Heart right ventricle (tissue), 16 donors: ENCODE results near the gene VIPR1. TPM values are rescaled to one million over a fixed set of nuclear protein-coding genes. Genes with fewer than 3 reads are reported as not detected.

Experiments
- ATAC-seq, 8 donors: fragments of 200-7000 bp; cut with Tn5 transposase; one replicate each; pipeline ENCODE4 v1.9.1; 2020; ENCODE audit warnings: mild to moderate bottlenecking in 8 of 8, moderate library complexity in 8 of 8, moderate number of reproducible peaks in 1 of 8
- DNase-seq, 2 donors: peaks; one replicate each; pipeline ENCODE4 v3.0.0-alpha.2; 2020
- H3K27ac ChIP-seq, 10 donors: fragments of 200-600 bp; sonication (generic) in 2 of 10; one replicate each; pipeline versions ENCODE4 v1.5.0 to v1.8.0; 2020 to 2022; ENCODE audit warnings: mild to moderate bottlenecking in 3 of 10
- H3K27me3 ChIP-seq, 7 donors: fragments of 200-600 bp; one replicate each; pipeline ENCODE4 v1.8.0; 2021 to 2022; ENCODE audit warnings: mild to moderate bottlenecking in 2 of 7
- H3K36me3 ChIP-seq, 9 donors: fragments of 200-600 bp; sonication (generic) in 1 of 9; one replicate each; pipeline versions ENCODE4 v1.5.0 to v1.8.0; 2020 to 2022; ENCODE audit warnings: mild to moderate bottlenecking in 2 of 9
- H3K4me1 ChIP-seq, 9 donors: fragments of 200-600 bp; sonication (generic) in 1 of 9; one replicate each; pipeline versions ENCODE4 v1.5.0 to v1.8.0; 2020 to 2022; ENCODE audit warnings: mild to moderate bottlenecking in 4 of 9
- H3K4me3 ChIP-seq, 10 donors: fragments of 200-600 bp; sonication (generic) in 2 of 10; one replicate each; pipeline versions ENCODE4 v1.5.0 to v1.8.0; 2020 to 2022; ENCODE audit warnings: mild to moderate bottlenecking in 7 of 10, moderate library complexity in 2 of 10
- H3K9me3 ChIP-seq, 11 donors: fragments of 200-600 bp in 10 of 11; sonication (generic) in 2 of 11; one replicate each; pipeline versions ENCODE4 v1.5.0 to v1.8.0; 2013 to 2022; ENCODE audit warnings: mild to moderate bottlenecking in 2 of 11, control low read depth in 1 of 11, moderate library complexity in 1 of 11
- CTCF ChIP-seq, 9 donors: fragments of 200-600 bp; sonication (generic) in 2 of 9; IDR thresholded peaks; one replicate each; pipeline versions ENCODE4 v1.5.0 to v1.8.0; 2021 to 2022; ENCODE audit warnings: antibody characterized with exemption in 9 of 9, mild to moderate bottlenecking in 5 of 9, moderate library complexity in 1 of 9
- WGBS, 2 donors: extraction: QIAGEN DNeasy Blood & Tissue Kit; methylation state at CpG; one replicate each; pipeline ENCODE4 v1.1.7; 2013; ENCODE audit warnings: inconsistent platforms in 1 of 2; 5-methylcytosine and 5-hydroxymethylcytosine counted together
- intact Hi-C, 10 donors: fragments of 100-400 bp; cut with DNase I; formaldehyde crosslinking; loops; one replicate each; pipeline versions ENCODE4 v1.11.1 to v1.14.2; 2022
- polyA plus RNA-seq, 2 donors: library from polyadenylated mRNA; stranded (reverse); fragments of 200-250 nt; gene quantifications; one replicate each; pipeline ENCODE4 v1.2.3, GENCODE V29; 2013
- total RNA-seq, 10 donors: library from RNA; stranded (reverse); fragmentation: NEBNext Ultra II Directional in 3 of 10; extraction: Animal tissue kit (Norgen Biotek cat#: 25700) in 3 of 10; gene quantifications; one replicate each; pipeline versions ENCODE4 v1.2.1 to v1.2.4, GENCODE V29; 2021 to 2023
- donor health status: Arrhythmogenic right ventricular cardiomyopathy.
- donor health status: ischemic (EF 13 %, LVEDD 7.1; RV severe dilation, severe dysfunction).
- donor health status: healthy with polysubstance abuse.
- donor health status: DM: no; HTN: yes; CAD: no.
- donor health status: DM: no; HTN: no; CAD: no.
- donor health status: ischemic (EF 25% LVEDD 6.9; RV normal size, moderate dysfunction).
- donor health status: ischemic (EF 25% LVEDD 5.7; RV mildly dilated, moderate dysfunction).
- donor health status: healthy.
- donor health status: DM: yes; HTN: yes; CAD: no.
- donor health status: Ischemic cardiomyopathy.
- donor health status: ischemic (EF 35%, LVEDD 5.7; RV mildly dilated, moderate dysfunction).
- donor health status: nonischemic (EF 11% LVEDD 7.7; RV severe dilation, severe dysfunction).
- donor health status: DM: yes; HTN: yes; CAD: no.
- donor health status: PGD.
- donor health status: ischemic (EF 29% LVEDD 5.4; RV normal size, mild dysfunction).
- donor health status: nonischemic (EF 23%, LVEDD 6.1; RV moderate dilation, normal function).

The VIPR1 gene
- total and polyA plus RNA-seq, 12 donors, result 0.76 to 8.3 (median 1.9) TPM

DNA sequence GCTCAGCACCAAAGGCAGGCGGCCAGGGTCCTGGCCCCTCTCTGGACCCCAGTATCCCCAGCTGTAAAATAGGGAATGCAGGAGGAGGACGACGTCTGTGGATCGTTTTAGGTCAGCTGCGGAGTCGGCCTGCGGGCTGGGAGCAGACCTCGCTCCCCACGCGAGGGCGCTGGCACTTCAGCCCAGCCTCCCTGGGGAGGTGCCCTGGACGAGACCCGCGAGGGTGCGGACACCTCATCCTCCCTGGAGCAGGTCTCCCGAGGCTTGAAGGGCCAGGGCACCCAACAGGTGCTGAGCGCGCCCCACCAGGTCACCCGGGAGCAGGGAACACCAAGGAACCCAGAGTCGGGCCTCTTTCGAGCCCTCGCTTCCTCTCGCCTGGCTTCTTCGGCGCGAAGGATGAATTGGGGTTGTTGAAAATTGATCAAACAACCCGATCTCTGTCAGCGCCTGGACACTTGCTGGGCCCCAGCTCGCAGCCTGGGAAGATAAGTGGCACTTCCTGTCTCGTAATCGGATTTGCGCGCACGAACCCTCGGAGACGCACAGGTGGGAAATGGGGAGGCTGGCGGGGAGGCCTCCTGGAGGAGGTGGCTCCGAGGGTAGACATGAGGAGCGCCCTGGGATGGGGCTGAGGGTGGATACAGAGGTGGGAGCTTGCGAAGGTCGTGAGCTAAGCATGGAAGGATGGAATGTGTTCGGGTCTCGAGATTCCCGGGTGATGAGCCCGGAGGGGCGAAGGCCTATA, 588 bp upstream of the VIPR1 start:
- Histone ChIP-seq H3K27ac (peak overlapping the region in 6 of 10 donors; percentile 10 to 43 (median 24)), H3K9me3 (no peaks in the 10 kb centered on the region), H3K36me3 (no peaks in the 10 kb centered on the region), H3K4me1 (peaks cover 8 to 30% (median 19%) of the 10 kb centered on the region in 9 donors), H3K27me3 (peaks cover 0 to 48% (median 38%) of the 10 kb centered on the region in 7 donors), H3K4me3 (peak overlapping the region in 9 of 10 donors; percentile 35 to 62 (median 52))
- intact Hi-C loops, result loop anchor here in 8 of 10 donors (2.0 to 5.0 kb wide), 3 partner anchors 35 to 45 kb away; no protein-coding TSS in a partner anchor
- DNase-seq, result peak; percentile 32 to 72
- peak in 8 of 9 donors; percentile 45 to 80 (median 71) for TF ChIP-seq CTCF (IDR thresholded peaks at IDR 0.05)
- peak; percentile 74 to 92 (median 86) for ATAC-seq
- 1 to 2% methylated on average over 46 of the region's 46 CpGs for WGBS, 2 donors

DNA sequence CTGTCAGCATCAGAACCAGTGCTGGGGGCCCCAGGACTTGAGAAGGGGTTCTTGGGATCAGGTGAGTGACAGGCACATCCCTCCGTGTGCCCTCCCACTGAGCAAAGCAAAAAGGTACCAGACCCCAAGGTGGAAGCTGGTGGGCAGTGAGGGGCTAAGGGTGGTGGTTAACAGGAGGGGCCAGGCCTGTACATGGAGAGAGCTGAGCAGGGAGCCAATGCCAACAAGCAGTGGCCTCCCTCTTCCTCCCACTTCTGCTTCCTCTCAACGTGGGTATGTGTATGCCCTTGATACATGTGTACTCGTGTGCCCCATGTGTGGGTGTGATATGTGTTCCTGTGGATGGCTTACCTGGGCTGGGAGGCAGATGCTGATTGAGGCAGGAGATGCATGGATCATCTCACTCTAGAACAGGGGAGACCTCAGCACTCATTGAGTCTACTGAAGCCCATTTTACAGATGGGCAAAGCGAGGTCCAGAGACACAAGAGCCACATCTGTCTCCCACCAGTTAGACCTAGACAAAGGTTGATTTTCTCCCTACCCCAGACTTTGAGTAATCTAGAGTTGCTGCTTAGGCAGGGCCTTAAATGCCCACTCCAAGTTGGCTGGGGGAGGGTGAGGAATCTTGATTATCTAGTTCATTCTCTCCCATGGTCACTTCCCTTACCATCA, 945 bp downstream of the VIPR1 start:
- Histone ChIP-seq H3K9me3 (no peaks in the 10 kb centered on the region), H3K36me3 (no peaks in the 10 kb centered on the region), H3K27me3 (peaks cover 0 to 48% (median 38%) of the 10 kb centered on the region in 7 donors), H3K4me1 (peaks cover 8 to 30% (median 20%) of the 10 kb centered on the region in 9 donors), H3K27ac (no peak overlapping the region), H3K4me3 (peak overlapping the region in 8 of 10 donors; percentile 35 to 62 (median 53))
- ATAC-seq, result no peak
- DNase-seq, result peak in 1 of 2 donors; percentile 1
- WGBS, 2 donors, result 71 to 74% methylated on average over 4 of the region's 4 CpGs
- intact Hi-C loops, result loop anchor here in 7 of 10 donors (5.0 kb wide), 2 partner anchors 34 to 44 kb away; no protein-coding TSS in a partner anchor
- no peak for TF ChIP-seq CTCF (IDR thresholded peaks at IDR 0.05)

DNA sequence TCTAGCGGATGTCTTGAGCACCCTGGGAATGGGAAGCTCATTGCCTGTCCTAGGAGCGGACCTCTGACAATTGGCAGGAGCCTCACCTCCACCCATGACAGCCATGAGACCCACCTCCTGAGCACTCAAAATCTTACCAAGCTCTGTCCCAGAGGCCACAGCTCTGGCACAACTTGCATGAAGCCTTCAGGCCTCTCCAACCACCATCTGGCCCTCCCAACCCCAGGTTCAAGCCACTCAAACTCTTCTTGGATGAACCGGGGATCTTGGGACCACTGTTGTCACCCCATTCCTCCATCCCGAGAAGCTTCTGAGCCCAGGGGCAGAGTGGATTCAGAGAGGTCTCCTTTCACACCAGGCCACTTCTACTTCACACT, 1.5 kb downstream of the VIPR1 start:
- ATAC-seq (no peak), DNase-seq (peak in 1 of 2 donors; percentile 1)
- Histone ChIP-seq H3K4me1 (peaks cover 8 to 30% (median 20%) of the 10 kb centered on the region in 9 donors), H3K9me3 (no peaks in the 10 kb centered on the region), H3K36me3 (no peaks in the 10 kb centered on the region), H3K4me3 (no peak overlapping the region), H3K27me3 (peaks cover 0 to 48% (median 38%) of the 10 kb centered on the region in 7 donors), H3K27ac (no peak overlapping the region)
- intact Hi-C loops, result loop anchor here in 7 of 10 donors (5.0 kb wide), 2 partner anchors 33 to 43 kb away; no protein-coding TSS in a partner anchor
- WGBS, 2 donors, result 79 to 93% methylated on average over 4 of the region's 4 CpGs
- TF ChIP-seq CTCF (IDR thresholded peaks at IDR 0.05), result no peak
